GM19324 (cell line): ENCODE measurements around the gene PRRC2B.
"Not testable (repeated sequence)": the region's sequence is repeated elsewhere in the genome, so short reads cannot be mapped to it uniquely, and the experiment has no call there.

Experiments used
- ATAC-seq: cut with Tn5 transposase; IDR thresholded peaks from one replicate; pipeline ENCODE4 v1.9.1; 2021; ENCODE audit warnings: mild to moderate bottlenecking, moderate library complexity; ENCODE audit not compliant: unreplicated experiment, low FRiP score

PRRC2B gene

DNA sequence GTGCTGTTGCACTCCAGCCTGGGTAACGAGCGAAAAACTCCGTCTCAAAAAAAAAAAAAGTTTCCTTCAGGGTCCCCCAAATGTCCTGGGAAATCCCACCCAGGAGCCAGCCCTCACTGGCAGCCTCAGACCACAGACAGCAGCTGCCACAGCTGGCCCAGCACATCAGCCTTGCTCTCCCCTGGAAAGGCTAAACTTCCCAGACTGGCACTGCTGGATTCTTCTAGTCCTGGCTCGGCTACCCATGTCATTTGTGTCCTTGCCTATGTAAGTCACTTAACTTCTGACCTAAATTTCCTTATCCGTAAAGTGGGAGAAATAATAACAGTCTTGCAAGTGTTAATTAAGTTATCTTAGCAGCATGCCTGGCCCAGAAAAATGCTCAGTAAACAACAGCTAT lies 8.6 kb upstream of the PRRC2B start:
- ATAC-seq: no peak

DNA sequence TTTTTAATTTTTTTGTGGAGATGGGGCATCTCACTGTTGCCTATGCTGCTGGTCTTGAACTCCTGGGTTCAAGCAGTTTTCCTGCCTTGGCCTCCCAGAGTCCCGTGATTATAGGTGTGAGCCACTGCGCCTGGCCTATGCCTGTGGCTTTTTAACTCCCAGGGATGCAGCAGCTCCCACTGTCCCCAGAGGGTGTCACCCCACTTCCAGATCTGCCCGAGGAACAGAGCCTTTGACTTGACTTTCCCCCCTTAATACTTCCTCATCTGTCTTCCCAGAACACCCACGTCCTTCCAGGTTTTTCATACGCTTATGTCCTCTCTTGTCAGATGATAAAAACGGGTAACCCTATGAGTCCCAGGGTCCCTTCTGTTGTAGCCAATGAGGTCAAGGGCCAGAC lies 7.6 kb upstream of the PRRC2B start:
- ATAC-seq: no peak

GRCh38 chr9:131387394-131387793 lies 6.5 kb upstream of the PRRC2B start:
- ATAC-seq: no peak

- no peak for ATAC-seq
Observed at GRCh38 chr9:131391020-131391419, 2.9 kb upstream of the PRRC2B start.

DNA sequence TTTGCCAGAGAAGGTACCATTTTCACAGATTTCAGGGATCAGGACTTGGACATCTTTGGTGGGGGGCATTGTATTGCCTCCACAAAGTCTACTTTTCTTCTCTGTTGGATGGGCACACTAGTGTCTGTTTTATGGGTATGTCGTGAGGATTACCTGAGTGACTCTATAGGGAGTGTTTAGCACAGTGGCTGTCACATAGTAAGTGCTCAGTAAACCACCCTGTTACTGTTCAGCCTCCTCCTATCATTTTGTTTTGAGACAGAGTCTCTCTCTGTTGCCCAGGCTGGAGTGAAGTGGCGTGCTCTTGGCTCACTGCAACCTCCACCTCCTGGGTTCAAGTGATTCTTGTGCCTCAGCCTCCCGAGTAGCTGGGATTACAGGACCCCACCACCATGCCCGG lies 2.4 kb upstream of the PRRC2B start:
- ATAC-seq: no peak

DNA sequence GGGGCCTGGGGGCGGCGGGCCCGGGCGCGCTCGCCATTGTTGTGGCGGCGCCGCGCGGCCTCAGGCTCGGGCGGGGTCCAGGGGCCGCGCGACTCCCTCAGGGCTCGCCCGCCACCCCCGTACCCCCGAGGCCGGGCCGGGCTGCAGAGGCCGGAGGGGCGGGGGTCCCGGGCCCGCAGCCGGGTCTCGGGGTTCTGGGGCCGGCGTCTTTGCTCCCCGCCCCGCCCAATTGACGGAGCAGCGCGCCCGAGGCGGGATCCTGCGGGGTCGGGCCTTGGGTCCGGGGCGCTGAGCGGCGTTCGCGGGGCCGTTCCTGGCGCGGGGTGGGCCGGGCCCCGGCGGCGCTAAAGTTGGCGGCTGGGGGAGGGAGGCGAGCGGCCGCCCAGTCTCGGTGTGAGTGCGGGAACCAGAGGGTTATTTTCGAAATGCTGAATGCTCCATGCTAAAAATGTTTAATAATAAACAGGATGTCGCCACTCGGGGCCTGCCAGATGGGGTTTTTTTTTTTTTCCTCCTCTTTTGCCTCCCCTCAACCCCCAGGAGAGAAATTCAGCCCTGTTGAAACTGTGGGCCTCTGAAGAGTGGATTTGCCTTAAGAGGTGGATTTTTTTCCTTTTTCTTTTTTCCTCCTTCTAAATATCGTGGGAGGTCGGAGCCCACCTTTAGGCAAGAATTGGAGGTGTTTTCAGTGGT lies 724 bp downstream of the PRRC2B start:
- peak; percentile 40 for ATAC-seq

GRCh38 chr9:131395157-131396098 lies 1.5 kb downstream of the PRRC2B start:
- ATAC-seq: no peak

- not testable (repeated sequence) for ATAC-seq
Observed at GRCh38 chr9:131396099-131396479, 2.2 kb downstream of the PRRC2B start.

DNA sequence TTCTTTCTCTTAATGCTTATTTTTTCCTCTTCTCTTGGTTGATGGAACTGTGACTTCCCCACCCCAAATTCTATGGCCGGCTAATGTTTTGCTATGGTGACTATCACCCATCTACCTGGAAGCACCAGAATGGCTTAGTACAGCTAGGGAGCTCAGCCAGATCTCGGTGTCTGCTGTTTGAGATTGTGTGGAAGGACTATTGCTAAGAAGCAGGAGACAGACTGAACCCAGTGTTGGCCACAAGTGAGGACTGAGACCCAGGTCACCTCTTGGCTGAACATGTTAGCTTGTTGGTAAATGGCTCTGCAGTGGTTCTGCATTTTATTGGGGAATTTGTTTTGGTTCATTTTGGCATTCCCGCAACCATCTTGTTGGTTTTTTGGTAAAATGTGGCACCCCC lies 2.7 kb downstream of the PRRC2B start:
- ATAC-seq: no peak

DNA sequence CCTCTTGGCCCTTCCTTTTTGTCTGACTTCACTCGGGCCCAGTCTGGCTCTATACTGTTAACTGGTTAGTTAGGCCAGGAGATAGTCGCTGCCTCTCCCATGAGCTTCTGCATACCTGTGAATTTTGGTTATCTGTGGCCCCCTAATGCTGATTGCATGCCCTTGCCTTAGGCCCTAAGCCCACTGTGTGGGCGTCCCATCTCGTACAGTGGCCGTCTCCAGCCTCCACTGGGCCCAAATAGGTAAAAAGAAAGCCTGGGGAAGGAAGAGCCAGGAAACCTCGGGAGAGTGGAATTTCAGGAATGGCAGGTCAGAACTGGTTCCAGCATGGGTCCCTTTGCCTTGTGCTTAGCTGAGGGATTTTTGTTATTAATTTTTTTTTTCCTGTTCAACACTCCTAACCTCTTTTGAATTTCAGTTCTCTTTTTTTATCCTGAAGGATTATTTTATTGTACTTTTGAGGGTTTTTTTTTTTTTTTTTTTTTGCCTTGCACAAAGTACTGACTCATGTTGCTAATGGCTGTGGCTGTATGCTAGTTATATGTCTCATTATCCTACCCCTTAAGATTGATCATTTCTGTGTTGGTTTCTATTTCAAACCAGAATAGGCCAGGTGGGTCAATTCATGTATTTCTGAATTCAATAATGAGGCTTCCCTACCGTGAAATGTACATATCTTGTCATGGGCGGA lies 3.4 kb downstream of the PRRC2B start:
- ATAC-seq: no peak

DNA sequence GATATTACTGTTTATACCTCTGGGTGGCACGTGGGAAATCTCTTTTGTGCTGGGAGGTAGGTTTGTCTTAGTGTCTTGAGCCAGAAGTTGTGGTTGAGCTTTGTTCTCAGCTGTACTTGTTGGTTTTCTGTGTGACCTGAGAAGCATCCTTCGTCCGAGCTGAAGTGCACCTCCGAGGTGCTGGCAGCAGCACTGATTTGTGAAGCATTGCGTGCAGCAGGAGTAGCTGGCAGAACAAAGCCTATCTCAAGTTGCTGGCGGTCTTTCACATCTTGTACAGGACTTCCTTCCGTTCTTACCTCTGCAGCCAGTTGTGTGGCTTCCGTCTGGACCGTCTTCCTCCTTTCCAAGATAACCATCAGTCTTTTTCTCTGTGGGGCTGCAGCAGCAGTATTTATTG lies 4.3 kb downstream of the PRRC2B start:
- no peak for ATAC-seq

- no peak for ATAC-seq
Observed at GRCh38 chr9:131399972-131400371, 6.1 kb downstream of the PRRC2B start.

DNA sequence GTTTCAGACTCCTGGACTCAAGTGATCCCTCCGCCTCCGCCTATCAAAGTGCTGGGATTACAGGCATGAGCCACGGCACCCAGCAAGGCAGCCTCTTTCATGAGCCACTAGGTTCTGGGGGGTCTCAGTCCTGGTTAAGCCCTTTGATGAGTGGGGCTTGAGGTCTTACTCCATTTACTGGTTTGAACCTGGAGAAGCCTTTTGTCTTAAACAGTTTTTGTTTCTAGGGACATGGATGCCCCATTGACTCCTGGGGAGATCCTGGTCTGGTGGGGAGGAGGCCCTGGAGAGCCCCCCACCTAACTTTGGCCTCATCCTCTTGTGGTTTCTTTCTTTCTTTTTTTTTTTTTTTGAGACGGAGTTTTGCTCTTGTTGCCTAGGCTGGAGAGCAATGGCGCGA lies 6.7 kb downstream of the PRRC2B start:
- ATAC-seq: no peak

DNA sequence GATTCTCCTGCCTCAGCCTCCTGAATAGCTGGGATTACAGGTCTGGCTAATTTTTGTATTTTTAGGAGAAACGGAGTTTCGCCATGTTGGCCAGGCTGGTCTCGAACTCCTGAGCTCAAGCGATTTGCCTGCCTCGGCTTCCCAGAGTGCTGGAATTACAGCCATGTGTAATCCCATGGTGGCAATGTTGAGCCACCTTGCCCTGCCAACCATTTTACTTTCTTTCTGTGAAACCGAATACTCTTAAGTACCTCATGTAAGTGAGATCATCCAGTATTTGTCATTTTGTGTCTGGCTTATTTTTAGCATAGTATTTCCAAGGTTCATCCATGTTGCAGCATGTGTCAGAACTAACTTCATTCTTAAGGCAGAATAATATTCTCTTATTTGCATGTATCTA lies 8.2 kb downstream of the PRRC2B start:
- ATAC-seq: no peak

DNA sequence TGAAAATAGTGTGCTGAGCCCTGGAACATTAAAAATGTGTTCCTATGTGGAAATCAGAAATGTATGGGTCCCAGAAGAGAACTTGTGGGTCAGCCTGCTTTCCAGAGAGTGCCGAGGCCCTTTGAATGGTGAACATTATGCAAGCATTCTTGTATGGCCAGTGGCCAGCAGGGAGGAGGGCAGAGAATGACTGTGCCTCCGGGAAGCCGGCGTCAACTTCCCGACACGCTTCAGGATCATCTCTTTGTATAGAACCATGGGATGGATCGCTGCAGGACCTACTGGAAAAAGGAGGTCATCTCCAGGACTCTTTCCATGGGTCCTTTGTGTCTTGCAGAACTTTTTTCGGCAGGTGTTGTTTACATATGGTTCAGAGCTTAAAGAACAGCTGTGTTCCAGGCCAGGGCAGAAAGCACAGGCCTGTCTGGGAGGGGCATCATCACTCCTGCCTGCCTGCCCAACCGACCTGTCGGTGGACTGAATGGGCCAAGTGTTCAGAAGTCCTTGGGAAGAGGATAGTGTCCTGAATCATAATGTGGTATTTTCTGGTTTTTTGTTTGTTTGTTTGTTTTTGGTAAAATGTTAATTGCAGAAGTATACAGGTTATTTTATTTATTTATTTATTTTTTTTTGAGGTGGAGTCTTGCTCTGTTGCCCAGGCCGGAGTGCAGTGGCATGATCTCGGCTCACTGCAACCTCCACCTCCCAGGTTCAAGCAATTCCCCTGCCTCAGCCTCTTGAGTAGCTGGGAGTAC lies 9.0 kb downstream of the PRRC2B start:
- no peak for ATAC-seq

DNA sequence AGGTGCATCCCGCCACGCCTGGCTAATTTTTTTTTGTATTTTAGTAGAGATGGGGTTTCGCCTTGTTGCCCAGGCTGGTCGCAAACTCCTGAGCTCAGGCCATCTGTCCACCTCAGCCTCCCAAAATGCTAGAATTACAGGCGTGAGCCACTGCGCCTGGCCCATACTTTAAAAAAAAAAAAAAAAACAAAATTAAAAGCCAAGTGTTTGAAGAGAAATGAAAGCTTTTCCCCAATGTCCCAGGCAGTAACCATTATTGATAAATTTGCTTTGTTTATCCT lies 9.5 kb downstream of the PRRC2B start:
- no peak for ATAC-seq

DNA sequence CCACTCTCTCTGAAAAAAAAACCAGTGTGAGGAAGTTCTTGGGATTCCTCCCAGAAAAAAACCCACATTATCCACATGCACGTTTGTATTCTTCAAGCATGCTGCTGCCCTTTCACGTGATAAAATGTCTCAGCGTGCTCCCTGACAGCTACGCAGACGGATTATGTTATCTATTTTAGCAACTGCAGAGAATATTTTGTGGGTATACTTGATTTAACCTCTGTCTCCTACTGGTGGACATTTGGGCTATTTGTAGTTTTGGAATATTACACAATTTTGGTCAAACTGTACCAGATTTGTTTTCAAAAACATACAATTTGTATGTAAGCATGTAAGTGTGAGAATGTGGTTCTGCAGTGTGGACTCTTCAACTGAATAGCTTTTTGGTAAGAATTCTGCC lies 10.7 kb downstream of the PRRC2B start:
- ATAC-seq: no peak

DNA sequence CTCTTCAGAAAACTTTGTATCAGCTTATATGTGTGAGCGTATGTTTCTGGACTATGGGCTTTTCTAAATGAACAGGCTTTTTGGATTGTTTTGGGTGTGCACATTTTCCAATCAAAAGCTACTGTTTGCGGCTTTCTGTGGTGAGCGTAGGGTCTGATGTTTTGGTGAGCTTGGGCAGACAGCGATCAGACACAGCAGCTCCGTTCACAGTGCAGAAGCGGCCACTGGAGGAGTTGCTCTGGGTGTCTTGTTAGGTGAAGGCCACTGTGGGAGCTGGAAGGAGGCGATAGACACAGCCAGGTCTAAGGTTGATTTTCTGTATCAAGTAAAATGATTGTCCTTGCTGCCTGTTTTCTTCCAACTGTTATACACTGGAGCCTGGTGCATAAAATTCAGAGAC lies 11.1 kb downstream of the PRRC2B start:
- no peak for ATAC-seq

- no peak for ATAC-seq
Observed at GRCh38 chr9:131405428-131405827, 11.5 kb downstream of the PRRC2B start.

- ATAC-seq: no peak
Observed at GRCh38 chr9:131405858-131406537, 12.1 kb downstream of the PRRC2B start.
